ENCODE data around the gene CCDC47.

CCDC47 gene

GRCh38 chr17:63716426-63716825 is 57.0 kb downstream of the CCDC47 start:
- Mint-ChIP-seq H3K4me3 (no peak overlapping the region), H3K9me3 (no peaks in the 10 kb centered on the region), H3K36me3 (peaks cover 24% of the 10 kb centered on the region), H3K4me1 (no peaks in the 10 kb centered on the region), H3K27me3 (no peaks in the 10 kb centered on the region), H3K27ac (no peak overlapping the region)
- ATAC-seq: no peak

- Mint-ChIP-seq H3K4me1 (peaks cover 7% of the 10 kb centered on the region), H3K4me3 (no peak overlapping the region), H3K27ac (no peak overlapping the region), H3K9me3 (no peaks in the 10 kb centered on the region), H3K36me3 (peaks cover 30% of the 10 kb centered on the region), H3K27me3 (no peaks in the 10 kb centered on the region)
- no peak for ATAC-seq
These were observed 58.7 kb downstream of the CCDC47 start for GRCh38 chr17:63714550-63715277.

- no peak for ATAC-seq
- Mint-ChIP-seq H3K9me3 (no peaks in the 10 kb centered on the region), H3K27ac (peak overlapping the region; percentile 38), H3K36me3 (peaks cover 32% of the 10 kb centered on the region), H3K4me3 (no peak overlapping the region), H3K4me1 (peaks cover 45% of the 10 kb centered on the region), H3K27me3 (no peaks in the 10 kb centered on the region)
These were observed 64.3 kb downstream of the CCDC47 start for GRCh38 chr17:63709110-63709509.

GRCh38 chr17:63707151-63707550 is 66.2 kb downstream of the CCDC47 start:
- no peaks in the 10 kb centered on the region for H3K9me3 Mint-ChIP-seq
- no peak for ATAC-seq
- H3K27me3 Mint-ChIP-seq: no peaks in the 10 kb centered on the region
- H3K4me3 Mint-ChIP-seq: no peak overlapping the region
- H3K4me1 Mint-ChIP-seq: peaks cover 64% of the 10 kb centered on the region
- H3K27ac Mint-ChIP-seq: peak overlapping the region; percentile 58
- peaks cover 35% of the 10 kb centered on the region for H3K36me3 Mint-ChIP-seq

GRCh38 chr17:63706336-63707082 is 66.9 kb downstream of the CCDC47 start:
- Mint-ChIP-seq H3K27me3 (no peaks in the 10 kb centered on the region), H3K27ac (peak overlapping the region; percentile 58), H3K9me3 (no peaks in the 10 kb centered on the region), H3K4me1 (peaks cover 71% of the 10 kb centered on the region), H3K4me3 (no peak overlapping the region), H3K36me3 (peaks cover 35% of the 10 kb centered on the region)
- no peak for ATAC-seq

GRCh38 chr17:63705657-63706056 is 67.7 kb downstream of the CCDC47 start:
- no peaks in the 10 kb centered on the region for H3K27me3 Mint-ChIP-seq
- peaks cover 35% of the 10 kb centered on the region for H3K36me3 Mint-ChIP-seq
- ATAC-seq: no peak
- peak overlapping the region; percentile 58 for H3K27ac Mint-ChIP-seq
- H3K4me3 Mint-ChIP-seq: no peak overlapping the region
- no peaks in the 10 kb centered on the region for H3K9me3 Mint-ChIP-seq
- peaks cover 78% of the 10 kb centered on the region for H3K4me1 Mint-ChIP-seq

- Mint-ChIP-seq H3K27me3 (no peaks in the 10 kb centered on the region), H3K4me3 (no peak overlapping the region), H3K9me3 (no peaks in the 10 kb centered on the region), H3K4me1 (peaks cover 72% of the 10 kb centered on the region), H3K27ac (peak overlapping the region; percentile 58), H3K36me3 (peaks cover 30% of the 10 kb centered on the region)
- ATAC-seq: no peak
These were observed 68.6 kb downstream of the CCDC47 start for GRCh38 chr17:63704836-63705235.

GRCh38 chr17:63704259-63704576 is 69.2 kb downstream of the CCDC47 start:
- peak overlapping the region; percentile 31 for H3K4me3 Mint-ChIP-seq
- ATAC-seq: no peak
- H3K9me3 Mint-ChIP-seq: no peaks in the 10 kb centered on the region
- H3K36me3 Mint-ChIP-seq: peaks cover 25% of the 10 kb centered on the region
- no peaks in the 10 kb centered on the region for H3K27me3 Mint-ChIP-seq
- H3K4me1 Mint-ChIP-seq: peaks cover 68% of the 10 kb centered on the region
- H3K27ac Mint-ChIP-seq: peak overlapping the region; percentile 97

GRCh38 chr17:63703556-63704258 is 69.7 kb downstream of the CCDC47 start:
- H3K27ac Mint-ChIP-seq: peak overlapping the region; percentile 97
- peaks cover 63% of the 10 kb centered on the region for H3K4me1 Mint-ChIP-seq
- H3K36me3 Mint-ChIP-seq: peaks cover 24% of the 10 kb centered on the region
- peak overlapping the region; percentile 31 for H3K4me3 Mint-ChIP-seq
- no peaks in the 10 kb centered on the region for H3K9me3 Mint-ChIP-seq
- no peak for ATAC-seq
- no peaks in the 10 kb centered on the region for H3K27me3 Mint-ChIP-seq

GRCh38 chr17:63703029-63703428 is 70.4 kb downstream of the CCDC47 start:
- Mint-ChIP-seq H3K4me3 (peak overlapping the region; percentile 93), H3K36me3 (peaks cover 28% of the 10 kb centered on the region), H3K27ac (peak overlapping the region; percentile 97), H3K4me1 (peaks cover 64% of the 10 kb centered on the region), H3K27me3 (no peaks in the 10 kb centered on the region), H3K9me3 (no peaks in the 10 kb centered on the region)
- no peak for ATAC-seq

- H3K36me3 Mint-ChIP-seq: peaks cover 32% of the 10 kb centered on the region
- peaks cover 68% of the 10 kb centered on the region for H3K4me1 Mint-ChIP-seq
- no peaks in the 10 kb centered on the region for H3K27me3 Mint-ChIP-seq
- peak overlapping the region; percentile 93 for H3K4me3 Mint-ChIP-seq
- peak overlapping the region; percentile 97 for H3K27ac Mint-ChIP-seq
- no peak for ATAC-seq
- no peaks in the 10 kb centered on the region for H3K9me3 Mint-ChIP-seq
These were observed 70.7 kb downstream of the CCDC47 start for GRCh38 chr17:63702721-63703015.

GRCh38 chr17:63701868-63702720 is 71.3 kb downstream of the CCDC47 start:
- Mint-ChIP-seq H3K4me1 (peaks cover 69% of the 10 kb centered on the region), H3K27ac (peak overlapping the region; percentile 97), H3K9me3 (no peaks in the 10 kb centered on the region), H3K36me3 (peaks cover 38% of the 10 kb centered on the region), H3K27me3 (no peaks in the 10 kb centered on the region), H3K4me3 (peak overlapping the region; percentile 93)
- peak; percentile 11 for ATAC-seq

- H3K9me3 Mint-ChIP-seq: no peaks in the 10 kb centered on the region
- peaks cover 44% of the 10 kb centered on the region for H3K36me3 Mint-ChIP-seq
- no peak for ATAC-seq
- peak overlapping the region; percentile 97 for H3K27ac Mint-ChIP-seq
- peak overlapping the region; percentile 93 for H3K4me3 Mint-ChIP-seq
- H3K27me3 Mint-ChIP-seq: no peaks in the 10 kb centered on the region
- peaks cover 69% of the 10 kb centered on the region for H3K4me1 Mint-ChIP-seq
These were observed 72.0 kb downstream of the CCDC47 start for GRCh38 chr17:63701456-63701820.

GRCh38 chr17:63700528-63701455 is 72.6 kb downstream of the CCDC47 start:
- H3K27me3 Mint-ChIP-seq: no peaks in the 10 kb centered on the region
- peaks cover 69% of the 10 kb centered on the region for H3K4me1 Mint-ChIP-seq
- H3K4me3 Mint-ChIP-seq: peak overlapping the region; percentile 93
- H3K27ac Mint-ChIP-seq: peak overlapping the region; percentile 97
- no peaks in the 10 kb centered on the region for H3K9me3 Mint-ChIP-seq
- ATAC-seq: peak; percentile 35
- peaks cover 47% of the 10 kb centered on the region for H3K36me3 Mint-ChIP-seq

Measured in stimulated activated memory B cell treated with anti-CD40 and anti-IgM and Interleukin-4, amounts not matched to agents 10 μg/mL and 1 μg/mL and 100 μg/mL, for 72 hours (primary cell).